Activated T-helper 1 cell treated with anti-CD3 and anti-CD28 coated beads, Interleukin-2, amount 50 U/mL, for 16 hours (primary cell): ENCODE measurements around the gene ATP2A1.
A peak's percentile ranks its signal among the peaks of the same experiment; 100 is the strongest.
"Not testable (repeated sequence)": the region's sequence is repeated elsewhere in the genome, so short reads cannot be mapped to it uniquely, and the experiment has no call there.

Experiments
- DNase-seq, 2 donors: peaks; one replicate each; pipeline ENCODE4 v3.0.0-alpha.2; 2020; ENCODE audit warnings: low read depth in 1 of 2, low spot score in 1 of 2

Gene ATP2A1

DNA sequence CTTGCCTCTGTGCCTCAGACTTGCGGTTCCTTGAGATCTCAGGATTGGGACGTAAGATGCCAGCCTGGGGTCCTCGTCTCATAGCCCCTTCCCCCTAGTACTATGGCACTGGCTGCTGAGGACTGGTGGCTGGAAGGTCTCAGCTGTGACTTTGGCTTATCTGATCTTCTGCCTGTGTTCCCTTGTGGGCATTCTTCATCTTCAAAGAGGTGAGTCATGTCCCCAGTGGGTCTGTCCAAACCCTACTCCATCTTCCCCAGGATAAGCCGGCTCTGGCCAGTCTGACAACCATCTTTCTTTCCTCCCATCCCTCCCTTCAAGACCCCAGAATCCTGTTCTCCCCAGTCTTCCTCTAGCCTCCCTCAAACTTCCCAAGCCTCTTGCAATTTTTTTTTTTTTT, 57.1 kb downstream of the ATP2A1 start:
- no peak for DNase-seq

- peak; percentile 48 to 73 for DNase-seq
These were observed 57.9 kb downstream of the ATP2A1 start for GRCh38 chr16:28935924-28936783.

DNA sequence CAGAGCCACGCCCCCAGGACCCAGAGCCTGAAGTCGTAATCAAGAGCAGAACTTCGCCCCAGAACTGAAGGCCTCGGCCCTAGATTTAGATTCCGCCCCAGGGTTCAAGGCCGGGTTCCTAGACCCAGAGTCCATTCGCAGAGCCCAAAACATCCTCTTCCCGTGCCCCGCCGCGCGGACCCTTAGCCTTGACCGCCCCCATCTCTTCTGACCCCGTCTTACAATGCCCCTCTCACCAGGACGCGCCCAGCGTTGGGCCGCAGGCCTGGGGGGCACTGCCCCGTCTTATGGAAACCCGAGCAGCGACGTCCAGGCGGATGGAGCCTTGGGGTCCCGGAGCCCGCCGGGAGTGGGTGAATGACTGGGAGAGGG, 58.5 kb downstream of the ATP2A1 start:
- no peak for DNase-seq

- DNase-seq = no peak
These were observed 59.1 kb downstream of the ATP2A1 start for GRCh38 chr16:28937222-28937876.

- DNase-seq = no peak
These were observed 60.4 kb downstream of the ATP2A1 start for GRCh38 chr16:28938721-28939120.

- DNase-seq = not testable (repeated sequence)
These were observed 61.5 kb downstream of the ATP2A1 start for GRCh38 chr16:28939825-28940224.

DNA sequence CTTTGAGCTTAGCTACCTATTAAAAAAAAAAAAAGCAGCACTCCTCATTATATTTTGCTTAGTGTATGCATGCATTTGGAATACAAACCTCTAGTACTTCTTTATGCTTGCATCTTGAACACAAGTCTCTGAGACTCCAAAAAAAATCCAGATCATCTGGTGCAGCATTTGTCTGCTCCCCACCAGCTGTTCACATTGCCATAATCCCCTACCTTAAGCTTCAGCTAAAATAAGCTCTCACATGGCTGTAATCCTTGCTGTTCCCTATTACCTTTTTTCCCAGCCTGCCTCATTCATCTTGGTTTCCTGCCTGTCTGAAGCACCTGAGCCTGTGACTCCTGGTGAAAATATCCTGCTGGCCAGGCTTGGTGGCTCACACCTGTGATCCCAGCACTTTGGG, 65.0 kb downstream of the ATP2A1 start:
- DNase-seq = no peak

GRCh38 chr16:28946681-28947080, 68.4 kb downstream of the ATP2A1 start:
- no peak for DNase-seq

DNA sequence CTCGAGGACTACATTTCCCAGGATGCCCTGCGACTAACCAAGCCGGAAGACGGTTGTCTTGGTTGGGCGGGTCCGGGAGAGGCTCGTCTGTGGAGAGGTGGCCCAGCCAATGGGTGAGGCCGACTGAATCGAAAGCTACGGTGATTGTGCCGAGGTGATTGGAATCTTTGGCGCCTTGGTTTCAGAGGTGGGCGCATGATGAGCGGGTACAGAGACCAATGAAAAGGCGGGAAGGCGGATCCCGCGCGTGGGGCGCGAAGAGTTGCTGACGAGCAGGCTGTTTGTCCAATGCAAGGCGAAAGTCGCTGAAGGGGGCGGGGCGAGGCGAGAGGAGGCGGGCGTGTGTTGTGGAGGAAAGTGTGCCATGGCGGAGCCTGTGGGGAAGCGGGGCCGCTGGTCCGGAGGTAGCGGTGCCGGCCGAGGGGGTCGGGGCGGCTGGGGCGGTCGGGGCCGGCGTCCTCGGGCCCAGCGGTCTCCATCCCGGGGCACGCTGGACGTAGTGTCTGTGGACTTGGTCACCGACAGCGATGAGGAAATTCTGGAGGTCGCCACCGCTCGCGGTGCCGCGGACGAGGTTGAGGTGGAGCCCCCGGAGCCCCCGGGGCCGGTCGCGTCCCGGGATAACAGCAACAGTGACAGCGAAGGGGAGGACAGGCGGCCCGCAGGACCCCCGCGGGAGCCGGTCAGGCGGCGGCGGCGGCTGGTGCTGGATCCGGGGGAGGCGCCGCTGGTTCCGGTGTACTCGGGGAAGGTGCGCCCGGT, 72.5 kb downstream of the ATP2A1 start, which contains the start of gene NFATC2IP:
TSS of gene NFATC2IP (plus strand) at position 290 of the 762 bp plus-strand sequence. CDS start at position 365, 75 bp downstream.
- DNase-seq = peak; percentile 99 to 100

DNA sequence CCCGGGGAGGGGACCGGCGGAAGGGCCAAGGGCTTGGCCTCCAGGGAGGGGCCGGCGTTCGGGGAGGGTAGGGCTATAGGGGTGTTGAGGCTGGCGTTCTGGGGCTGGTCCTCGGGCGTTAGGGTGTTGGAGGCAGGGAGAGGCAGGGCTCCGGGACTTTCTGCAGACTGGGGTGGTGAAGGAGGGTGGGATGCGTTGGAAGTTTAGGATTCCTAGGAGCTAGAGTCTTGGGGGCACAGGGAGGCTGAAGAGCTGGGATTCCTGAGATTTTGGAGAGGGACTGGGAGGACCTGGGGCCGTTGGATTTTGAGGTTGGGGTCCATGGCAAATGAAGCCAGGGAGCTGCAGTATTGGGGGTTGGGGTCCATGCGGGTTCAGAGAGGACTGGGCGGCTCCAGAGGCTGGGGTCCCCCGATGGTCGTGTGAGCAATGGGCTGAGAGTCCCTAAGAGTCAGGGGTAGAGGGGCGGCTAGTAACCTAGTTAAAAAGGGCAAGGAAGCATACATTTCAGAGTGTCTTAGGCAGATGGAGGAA, 73.2 kb downstream of the ATP2A1 start:
- DNase-seq = no peak
